ENCODE measurements around the gene STMN3.
A peak's percentile ranks its signal among the peaks of the same experiment; 100 is the strongest.
"Not testable (repeated sequence)": the region's sequence is repeated elsewhere in the genome, so short reads cannot be mapped to it uniquely, and the experiment has no call there.

STMN3 gene

DNA sequence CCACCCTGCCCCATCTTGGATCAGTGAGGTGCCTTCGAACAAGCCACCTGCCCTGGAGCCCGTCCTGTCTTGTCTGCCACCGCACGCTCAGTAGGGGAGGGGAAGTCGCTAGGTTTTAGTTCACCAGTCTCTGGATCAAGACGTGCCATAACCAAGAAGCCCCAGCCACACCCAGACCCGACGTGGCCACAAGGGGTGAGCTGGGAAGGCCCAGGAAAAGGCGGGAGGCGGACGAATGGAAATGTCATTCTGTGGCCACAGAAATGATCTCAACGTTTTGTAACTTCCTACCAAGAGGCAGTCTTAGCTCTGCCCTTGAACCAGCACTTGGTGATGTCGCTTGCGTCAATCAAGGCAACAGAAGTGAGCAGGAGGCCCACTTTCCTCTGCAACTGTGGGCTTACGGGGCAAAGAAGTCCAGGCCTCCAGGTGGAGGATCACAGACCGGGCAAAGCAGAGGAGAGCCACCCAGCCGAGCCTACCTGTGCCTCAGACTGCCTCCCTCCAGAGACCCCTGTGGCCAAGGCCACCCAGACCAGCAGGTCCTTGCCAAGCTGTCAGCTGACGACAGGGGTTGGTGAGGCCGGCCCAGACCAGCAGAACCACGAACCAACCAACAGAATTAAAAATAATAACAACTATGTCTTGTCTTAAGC, 40.8 kb downstream of the STMN3 start:
- DNase-seq (ENCODE audit: low read depth): peak; percentile 36

DNA sequence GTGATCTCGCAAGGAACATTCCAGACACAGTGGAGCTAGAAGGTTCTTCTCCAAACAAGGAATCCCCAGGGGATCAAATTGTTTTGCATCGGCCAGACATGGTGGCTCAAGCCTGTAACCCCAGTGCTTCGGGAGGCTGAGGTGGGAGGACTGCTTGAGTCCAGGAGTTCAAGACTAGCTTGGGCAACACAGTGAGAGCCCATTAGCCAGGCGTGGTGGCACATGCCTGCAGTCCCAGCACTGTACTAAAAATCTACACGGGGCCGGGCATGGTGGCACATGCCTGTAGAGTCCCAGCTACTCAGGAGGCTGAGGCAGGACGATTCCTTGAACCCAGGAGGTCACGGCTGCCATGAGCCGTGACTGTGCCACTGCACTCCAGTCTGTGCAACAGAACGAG, 41.6 kb downstream of the STMN3 start:
- DNase-seq (ENCODE audit: low read depth): no peak

DNA sequence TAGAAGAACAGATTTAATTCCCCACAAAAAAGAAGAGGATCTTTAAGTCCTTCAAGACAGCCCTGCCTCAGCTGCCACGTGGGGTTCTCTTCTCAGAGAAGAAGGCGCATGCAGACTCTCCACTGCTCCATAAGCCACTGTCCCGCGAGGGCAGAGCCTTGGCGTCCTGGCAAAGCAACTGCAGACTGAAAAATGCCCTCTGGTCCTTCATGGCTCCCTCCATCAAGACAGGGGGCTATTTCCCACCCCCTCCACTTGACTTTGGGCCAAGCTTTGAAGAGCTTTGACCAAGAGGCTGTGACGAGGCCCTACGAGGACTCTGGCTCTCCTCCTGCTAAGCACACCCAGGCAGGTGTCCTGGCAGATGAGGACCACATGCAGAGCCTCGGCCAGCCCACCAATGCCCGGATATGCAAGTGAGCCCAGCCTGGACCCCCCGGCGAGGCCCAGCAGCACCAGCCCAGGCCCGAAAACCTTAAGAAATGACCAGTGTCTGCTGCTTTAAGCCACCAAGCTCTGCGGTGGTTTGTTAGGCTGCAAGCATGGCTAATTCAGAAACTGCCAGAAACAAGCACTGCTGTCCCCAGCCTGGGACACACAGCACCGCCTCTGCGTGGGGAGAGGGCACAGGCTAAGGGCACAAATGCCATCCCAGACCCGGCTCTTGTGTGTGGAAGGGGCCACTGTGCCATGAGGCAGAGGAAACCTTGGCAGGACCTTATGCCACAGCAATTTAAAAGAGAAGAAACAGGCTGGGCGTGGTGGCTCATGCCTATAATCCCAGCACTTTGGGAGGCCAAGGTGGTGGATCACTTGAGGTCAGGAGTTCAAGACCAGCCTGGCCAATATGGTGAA, 42.4 kb downstream of the STMN3 start:
- no peak for DNase-seq (ENCODE audit: low read depth)

DNA sequence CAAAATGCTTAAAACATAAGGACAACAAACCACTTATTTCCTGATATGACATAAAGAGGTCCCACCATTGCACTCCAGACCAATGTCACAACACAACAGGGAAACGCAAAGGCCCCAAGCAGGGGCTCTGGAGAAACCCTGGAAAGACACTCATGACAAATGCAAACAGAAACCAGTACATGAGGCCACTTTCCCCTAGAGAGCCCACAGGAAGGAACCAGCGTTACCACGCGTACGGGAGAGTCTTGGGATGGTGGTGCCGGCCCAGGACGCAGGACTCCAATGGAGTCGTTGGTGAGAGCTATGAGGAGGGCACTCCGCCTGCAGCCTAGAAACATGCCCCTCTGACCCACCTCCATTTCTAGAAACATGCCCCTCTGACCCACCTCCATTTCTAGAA, 46.5 kb downstream of the STMN3 start:
- DNase-seq (ENCODE audit: low read depth): no peak

DNA sequence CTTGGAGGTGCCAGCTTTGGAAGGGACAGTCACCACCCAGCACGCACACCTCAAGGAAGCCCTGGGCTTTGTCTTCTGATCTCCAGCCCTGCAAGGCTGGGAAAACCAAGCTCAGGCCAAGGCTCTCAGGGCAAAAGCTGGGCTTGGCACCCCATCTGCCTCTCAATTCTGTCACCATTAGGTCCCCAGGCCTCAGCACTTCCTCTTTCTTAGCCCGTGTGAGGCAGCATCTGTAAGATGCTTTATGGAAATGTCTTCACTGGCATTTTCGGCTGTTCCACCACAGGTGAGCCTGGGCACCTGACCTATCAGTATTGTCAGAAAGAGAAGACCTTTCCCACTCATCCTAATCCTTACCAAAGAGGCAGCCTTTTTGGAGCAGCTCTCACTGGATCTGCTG, 50.9 kb downstream of the STMN3 start:
- DNase-seq (ENCODE audit: low read depth): no peak

DNA sequence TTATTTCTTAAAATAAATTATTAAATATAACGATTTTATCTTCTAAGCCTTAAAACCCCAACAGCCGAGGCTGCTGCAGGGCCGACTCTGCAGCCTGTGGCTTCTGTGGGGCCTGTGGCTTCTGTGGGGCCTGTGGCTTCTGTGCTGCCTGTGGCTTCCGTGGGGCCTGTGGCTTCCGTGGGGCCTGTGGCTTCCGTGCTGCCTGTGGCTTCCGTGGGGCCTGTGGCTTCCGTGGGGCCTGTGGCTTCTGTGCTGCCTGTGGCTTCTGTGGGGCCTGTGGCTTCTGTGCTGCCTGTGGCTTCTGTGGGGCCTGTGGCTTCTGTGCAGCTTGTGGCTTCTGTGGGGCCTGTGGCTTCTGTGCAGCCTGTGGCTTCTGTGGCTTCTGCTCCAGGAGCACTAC, 51.5 kb downstream of the STMN3 start:
- DNase-seq (ENCODE audit: low read depth): not testable (repeated sequence)

DNA sequence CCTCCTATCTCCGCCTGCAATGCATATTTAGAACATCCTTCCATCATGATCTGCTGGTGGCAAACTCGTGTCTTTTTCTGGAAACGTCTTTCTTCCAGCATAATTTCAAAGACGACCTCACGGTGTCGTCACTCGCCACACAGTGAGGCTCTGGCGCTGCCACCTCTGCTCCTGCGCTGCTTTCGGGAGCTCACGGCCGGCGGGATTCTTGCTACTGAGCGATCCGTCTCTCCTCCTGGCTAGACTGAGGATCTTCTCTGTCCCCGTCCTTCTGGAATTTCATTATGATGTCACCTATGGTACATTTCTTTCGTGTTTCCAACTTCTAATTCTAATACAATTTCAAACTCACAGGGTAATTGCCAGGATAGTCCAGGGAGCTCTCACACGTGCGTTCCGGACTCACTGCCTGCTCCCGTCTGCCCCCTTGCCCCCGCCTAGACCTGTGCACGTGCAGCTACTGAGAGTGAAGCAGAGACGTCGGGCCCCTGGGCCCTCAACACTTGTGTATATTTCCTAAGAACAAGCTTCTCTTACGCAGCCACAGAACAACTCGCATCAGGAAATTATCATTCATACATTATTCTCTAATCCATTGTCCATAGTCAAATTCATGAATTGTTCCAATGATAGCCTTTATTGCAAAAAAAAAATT, 53.7 kb downstream of the STMN3 start:
- DNase-seq (ENCODE audit: low read depth): no peak

DNA sequence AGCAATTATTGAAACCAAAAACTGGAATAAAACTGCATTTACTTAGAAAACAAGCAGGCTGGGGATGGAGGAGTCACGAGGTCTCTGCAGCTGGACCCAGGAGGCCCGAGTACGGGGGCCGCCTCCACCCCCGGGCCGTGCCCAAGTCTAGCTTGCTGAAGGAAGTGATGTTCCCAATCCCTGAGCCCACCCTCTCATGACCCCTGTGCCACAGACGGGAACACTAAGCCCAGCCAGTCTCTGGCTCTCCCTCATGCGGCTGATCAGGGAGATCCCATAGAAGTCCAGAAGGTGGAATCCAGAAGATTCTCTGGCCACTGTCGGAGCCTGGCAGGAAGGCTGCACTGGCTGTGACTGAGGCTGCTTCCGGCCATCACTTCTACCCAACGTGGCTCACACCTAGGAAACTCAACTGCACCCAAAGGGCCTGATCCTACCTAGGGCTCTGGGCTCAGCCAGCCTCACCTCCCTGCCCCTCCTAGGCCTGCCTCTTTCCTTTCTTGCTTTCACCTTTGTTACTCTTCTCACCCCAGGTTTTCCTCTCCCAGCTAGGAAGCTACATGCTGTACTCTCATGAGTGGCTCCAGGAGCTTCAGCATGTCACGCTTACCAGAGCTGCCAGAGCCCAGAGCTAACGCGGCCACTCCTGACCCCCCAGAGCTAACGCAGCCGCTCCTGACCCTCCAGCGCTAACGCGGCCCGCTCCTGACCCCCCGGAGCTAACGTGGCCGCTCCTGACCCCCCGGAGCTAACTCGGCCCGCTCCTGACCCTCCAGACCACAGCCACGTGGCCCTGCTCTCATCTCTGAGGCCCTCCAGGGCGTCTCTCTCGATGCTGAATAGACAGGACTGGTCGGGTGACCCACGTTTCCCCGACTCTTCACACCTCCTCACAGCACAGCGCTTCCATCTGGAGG, 54.5 kb downstream of the STMN3 start:
- DNase-seq (ENCODE audit: low read depth): no peak

DNA sequence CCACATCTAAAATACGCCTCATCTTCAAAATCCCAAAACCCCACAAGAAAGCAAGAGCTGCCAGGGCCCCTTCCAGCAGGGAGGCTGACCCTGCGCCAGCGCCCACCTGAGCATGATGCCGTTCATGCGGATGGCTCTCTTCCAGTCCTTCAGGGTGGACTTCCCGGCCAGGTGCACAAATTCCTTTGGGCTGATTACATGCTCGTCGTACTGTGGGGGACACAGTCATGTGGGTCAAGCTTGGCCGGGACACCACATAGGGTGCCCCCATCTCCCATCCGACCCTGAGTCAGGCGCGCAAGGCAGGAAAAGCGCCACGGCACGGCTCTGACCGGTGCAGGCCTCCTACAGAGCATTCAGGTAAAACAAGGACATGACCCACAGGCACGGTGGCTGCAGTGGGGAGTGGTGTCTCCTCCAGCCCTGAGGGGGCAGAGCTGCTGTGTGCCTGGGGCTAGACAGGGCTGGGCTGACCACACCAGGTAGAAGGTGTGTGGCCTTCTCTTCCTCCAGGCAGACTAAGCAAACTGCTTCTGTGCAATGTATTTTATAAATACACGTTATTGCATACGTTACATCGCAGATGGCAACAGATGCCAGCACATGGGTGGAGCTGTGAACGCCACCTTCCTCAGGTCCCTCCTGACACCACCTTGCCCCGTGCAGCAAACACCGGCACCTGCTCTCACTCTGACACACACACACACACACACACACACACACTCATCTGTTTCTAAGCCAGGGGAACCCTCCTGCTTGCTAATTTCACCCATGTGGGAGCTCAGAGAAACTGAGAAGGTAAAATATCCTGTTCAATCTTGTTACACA, 55.4 kb downstream of the STMN3 start:
- no peak for DNase-seq (ENCODE audit: low read depth)

DNA sequence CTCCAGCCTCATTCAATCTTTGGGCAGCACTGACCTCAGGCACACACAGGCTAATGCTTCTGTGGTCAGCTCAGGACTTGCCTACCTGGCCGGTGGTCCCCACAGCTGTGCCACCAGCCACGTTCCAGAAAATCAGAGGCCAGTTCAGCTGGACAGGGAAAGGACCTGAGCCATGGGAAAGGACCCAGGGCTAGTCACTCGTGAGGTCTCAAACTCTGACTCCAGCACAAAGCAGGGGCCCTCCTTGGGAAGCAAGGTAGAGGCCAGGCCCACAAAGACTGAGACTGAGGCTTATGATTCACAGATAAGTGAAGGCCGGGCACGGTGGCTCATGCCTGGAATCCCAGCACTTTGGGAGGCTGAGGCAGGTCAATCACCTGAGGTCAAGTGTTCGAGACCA, 56.8 kb downstream of the STMN3 start:
- no peak for DNase-seq (ENCODE audit: low read depth)

DNA sequence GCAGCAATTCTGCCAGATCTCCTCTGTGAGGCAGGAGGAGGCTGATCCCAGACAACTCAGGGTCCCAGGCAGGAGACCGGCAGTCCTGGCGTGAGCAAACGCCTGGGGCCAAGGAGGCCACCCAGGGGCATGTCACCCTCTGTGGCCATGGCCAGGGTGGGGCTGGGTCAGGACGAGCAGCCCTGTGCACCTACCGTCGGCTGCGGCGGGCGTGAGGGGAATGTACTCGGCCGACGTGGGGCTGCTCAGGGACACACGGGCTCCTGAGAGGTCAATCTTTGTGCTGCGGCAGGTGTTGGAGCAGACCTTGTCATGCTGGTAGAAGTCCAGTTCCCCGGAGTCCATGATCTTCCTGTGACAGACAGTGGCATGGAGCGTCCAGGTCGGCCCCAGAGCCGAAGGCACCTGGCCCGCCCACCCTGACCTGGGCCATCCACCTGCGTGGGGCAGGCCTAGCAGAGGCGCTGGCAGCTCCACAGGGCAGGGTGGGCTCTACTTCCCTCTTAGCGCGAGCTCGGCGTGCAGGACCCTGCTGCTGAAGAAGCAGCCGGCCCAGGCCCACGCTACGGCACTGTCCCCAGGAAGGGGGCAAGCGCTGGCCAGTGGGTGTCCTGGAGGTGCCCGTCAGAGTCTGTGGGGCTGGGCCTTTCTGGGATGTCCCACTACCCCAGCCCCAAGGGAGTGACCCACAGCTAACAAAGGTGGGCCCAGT, 57.7 kb downstream of the STMN3 start:
- DNase-seq (ENCODE audit: low read depth): no peak

DNA sequence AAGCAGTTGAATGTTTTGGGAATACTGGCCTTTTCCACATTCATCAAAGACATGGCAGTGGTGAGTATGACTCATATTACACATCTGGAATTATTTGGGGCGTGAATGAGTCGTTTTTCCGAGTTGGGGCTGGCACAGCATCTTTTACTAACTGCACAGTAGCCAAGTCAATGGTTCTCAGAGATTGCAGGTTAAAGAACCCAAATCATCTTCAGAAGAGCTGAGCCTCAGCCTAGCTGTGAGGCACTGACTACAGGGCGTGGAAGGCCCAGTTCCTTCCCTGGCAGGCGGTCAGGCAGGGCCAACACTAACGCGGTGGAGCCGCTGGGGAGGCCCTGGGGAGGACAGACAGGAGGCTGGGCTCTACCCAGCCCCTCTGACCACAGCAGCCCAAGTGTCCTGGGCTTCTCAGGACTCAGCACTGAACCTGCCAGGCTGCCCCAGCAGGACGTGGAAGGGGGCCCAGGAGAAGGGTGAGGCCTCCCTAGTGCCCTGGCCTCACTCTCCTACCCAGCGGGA, 59.1 kb downstream of the STMN3 start:
- DNase-seq (ENCODE audit: low read depth): peak; percentile 91

DNA sequence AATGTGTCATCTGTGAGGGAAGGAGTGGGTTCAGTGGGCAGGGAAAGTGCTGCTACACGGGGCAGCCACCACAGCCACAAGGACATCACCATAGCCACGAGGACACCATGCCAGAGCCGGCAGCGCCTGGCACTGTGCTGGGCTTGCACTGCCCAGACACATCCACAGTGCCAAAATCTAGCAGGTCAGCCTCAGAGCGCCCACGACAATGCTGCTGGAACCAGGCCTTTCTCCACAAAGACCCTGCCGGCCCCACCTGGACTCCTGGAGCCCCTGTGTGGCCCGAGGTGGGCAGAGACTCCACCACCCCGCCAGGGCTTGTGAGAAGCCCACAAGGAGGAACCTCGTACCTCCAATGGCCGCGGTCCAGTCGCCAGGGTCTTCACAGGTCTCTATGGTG, 60.6 kb downstream of the STMN3 start:
- no peak for DNase-seq (ENCODE audit: low read depth)

DNA sequence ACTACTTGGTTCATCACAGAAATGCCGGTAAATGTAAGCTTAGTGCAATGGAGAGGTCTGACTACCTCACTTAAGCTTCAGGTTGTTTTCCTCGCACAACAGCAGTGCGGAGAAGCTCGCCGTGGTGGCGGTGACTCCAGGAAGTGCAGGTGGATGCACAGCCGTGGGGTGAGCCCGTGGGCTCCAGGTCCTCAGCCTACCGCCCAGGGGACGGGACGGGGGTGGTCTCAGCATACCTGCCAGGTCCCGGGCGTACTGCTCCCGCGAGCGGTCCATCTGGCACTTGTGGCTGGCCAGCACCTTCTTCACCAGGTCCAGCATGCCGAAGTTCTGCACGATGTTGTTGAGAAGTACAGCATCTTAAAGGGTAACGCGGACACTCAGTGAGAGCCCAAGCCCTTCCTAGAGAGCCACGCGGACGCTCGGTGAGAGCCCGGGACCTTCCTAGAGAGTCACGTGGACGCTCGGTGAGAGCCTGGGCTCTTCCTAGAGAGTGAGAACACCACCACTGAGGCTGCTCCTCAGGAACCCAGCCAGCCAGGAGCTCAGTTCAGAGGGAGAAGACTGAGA, 61.4 kb downstream of the STMN3 start:
- no peak for DNase-seq (ENCODE audit: low read depth)

DNA sequence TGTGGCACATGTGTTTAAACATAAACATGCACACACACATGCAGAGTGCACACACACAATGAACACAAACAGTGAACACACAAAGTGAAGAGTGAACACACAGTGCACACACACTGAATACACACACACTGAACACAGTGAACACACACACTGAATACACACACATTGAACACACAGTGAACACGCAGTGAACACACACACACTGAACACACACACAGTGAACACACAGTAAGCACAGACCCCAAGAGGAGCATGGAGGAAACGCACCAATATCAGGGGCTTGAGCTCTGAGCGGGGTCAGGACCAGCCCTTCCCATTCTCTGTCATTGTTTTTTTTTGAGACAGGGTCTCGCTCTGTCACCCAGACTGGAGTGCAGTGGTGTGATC, 62.1 kb downstream of the STMN3 start:
- no peak for DNase-seq (ENCODE audit: low read depth)

DNA sequence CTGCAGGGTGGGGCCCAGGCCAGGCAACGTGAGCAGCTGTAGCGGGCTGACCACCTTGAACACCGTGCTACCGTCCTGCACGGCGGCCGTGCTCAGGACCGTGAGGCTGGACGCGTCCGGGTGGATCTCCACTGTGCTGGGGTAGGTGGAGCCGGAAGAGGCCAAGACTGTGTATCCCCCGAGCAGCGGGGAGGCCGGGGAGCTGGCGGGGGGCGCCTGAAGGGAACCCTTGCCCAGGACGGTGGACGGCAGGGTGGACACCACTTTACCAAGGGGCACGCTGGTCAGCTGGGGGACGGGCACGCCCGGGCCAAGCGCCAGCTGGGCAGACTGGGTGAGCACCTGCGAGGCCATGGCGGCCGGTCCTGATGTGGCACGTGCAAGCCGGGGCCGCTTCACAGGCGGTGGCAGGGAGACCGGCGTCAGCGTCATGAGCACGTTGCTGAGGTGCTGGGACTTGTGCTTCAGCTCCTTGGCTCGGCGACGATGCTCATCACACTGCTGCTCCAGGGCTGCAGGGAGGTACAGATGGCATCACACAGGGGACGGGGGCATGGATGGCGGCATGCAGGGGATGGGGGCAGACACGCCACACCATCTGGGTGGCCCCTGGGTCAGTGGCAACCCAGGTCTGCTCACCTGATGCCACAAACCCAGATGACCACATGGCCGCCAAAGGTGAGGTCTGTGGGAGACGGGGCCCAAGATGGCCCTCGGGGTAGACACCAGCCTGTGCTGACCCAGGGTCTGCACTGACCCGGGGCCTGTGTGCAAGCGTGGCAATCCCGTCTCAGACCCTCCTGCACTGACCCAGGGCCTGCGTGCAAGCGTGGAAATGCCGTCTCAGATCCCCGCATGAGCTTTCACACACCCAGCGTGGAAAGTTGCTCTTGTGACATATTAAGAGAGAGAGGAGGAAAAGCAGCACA, 62.7 kb downstream of the STMN3 start:
- DNase-seq (ENCODE audit: low read depth): no peak
